GM21528 (cell line): Measurements from ENCODE around the gene CEP104.
"Not testable (repeated sequence)": the region's sequence is repeated elsewhere in the genome, so short reads cannot be mapped to it uniquely, and the experiment has no call there.

ENCODE experiments used
- ATAC-seq: cut with Tn5 transposase; IDR thresholded peaks from one replicate; pipeline ENCODE4 v1.9.1; 2021; ENCODE audit warnings: mild to moderate bottlenecking, moderate library complexity; ENCODE audit not compliant: unreplicated experiment, low FRiP score

Gene CEP104

DNA sequence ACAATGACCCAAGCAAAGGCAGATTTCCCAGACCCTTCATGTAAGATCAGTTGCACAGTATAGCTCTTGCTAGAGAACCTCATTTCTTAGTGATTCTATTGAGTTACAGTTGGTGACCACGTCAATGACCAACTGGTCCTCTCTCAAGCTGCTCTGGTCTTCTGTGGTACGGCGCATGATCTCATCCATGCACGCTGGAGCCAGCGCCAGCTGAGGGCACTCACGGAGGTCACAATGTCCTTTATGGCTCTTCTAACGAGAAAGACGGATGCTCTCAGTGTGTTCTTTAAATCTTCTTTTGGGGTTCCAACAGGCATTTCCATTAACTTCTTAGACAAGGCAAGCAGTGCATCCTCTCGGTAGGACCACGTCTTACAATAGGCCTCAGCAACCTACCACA lies 22.3 kb downstream of the CEP104 start:
- no peak for ATAC-seq

DNA sequence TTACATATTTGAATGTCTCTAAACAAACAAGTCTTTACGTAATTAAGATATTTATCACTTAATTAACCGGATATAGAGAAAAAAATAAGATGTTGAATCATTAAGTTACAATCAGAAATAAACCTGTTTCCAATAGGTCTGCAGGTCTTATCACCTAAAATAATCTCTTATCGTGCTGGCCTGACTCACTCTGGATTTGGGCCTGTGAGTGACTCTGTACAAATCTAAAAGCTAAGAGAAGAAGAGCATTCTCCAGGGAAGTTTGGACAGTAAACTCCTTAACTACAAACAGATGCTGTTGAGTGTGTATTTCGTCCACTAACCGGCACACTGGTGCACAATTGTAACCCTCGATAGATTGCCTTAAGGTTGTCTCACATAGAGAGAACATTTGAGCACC lies 25.3 kb downstream of the CEP104 start:
- no peak for ATAC-seq

DNA sequence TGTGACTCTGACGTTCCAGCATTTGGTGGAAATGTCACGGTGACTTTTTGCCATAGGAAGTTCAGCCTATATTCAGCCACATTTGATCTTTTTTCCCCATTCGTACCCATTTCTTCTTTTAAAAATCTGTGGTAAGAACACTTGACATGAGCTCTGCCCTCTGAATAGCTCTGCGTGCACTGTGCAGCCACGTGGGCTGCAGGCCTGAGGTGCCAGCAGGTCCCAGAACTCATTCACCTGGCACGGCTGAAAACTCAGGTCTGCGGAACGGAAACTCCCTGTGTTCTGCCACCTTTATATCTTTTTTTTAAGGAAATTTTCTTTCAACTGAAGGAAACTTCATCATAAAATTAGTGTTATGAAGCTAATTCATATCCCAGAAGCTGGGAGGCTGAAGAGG lies 28.6 kb downstream of the CEP104 start:
- no peak for ATAC-seq

DNA sequence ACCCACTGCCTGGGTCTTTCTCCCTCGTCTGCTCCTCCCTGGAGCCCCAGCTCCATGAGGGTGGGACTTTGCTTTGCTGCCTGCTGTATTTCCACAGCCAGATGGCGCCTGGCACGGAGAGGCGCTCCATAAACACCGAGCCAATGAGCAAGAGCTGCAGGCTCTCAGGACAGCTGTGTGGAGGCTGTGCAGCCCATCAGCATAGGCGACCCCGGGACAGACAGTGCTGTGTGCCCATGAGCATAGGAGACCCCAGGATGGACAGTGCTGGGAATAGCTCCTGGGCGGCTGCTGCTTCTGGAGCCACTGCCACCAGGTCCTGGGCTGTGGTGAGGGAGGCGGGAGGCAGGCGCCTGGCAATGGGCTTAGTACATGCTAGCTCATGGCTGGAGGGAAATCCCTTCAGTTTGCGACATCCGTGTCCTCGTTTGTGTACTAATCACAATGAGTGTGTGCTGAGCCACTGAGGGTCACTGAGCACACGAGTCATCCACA lies 29.2 kb downstream of the CEP104 start:
- no peak for ATAC-seq

DNA sequence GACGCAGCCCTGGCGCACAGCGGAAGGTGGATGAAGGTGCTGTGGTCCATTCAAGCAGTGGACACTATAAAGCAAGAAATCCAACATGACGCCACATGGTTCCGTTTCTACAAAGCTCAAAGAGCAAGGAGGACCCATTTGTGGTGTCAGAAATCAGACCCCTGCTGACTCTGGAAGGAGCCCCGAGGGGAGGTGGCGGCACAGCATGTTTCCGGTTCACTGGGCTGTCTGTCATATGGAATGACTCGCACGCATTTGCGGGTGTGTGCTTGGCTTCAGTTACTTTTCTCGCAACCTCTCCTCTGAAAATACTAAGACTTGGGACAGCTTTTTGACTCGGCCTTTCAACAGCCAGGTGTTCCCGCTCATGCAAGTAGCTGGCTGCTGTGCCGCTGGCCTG lies 31.7 kb downstream of the CEP104 start:
- no peak for ATAC-seq

DNA sequence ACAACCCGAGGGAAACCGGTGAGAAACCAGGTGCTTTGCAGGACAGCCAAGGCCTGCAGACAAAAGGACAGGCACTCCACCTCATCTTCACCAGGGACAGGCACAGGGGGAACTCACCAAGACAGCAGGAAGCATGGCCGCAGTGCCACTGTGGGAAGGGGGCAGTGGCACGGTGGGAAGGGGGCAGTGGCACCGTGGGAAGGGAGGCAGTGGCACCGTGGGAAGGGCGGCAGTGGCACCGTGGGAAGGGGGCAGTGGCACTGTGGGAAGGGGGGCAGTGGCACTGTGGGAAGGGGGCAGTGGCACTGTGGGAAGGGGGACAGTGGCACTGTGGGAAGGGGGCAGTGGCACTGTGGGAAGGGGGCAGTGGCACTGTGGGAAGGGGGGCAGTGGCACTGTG lies 32.4 kb downstream of the CEP104 start:
- ATAC-seq = no peak

DNA sequence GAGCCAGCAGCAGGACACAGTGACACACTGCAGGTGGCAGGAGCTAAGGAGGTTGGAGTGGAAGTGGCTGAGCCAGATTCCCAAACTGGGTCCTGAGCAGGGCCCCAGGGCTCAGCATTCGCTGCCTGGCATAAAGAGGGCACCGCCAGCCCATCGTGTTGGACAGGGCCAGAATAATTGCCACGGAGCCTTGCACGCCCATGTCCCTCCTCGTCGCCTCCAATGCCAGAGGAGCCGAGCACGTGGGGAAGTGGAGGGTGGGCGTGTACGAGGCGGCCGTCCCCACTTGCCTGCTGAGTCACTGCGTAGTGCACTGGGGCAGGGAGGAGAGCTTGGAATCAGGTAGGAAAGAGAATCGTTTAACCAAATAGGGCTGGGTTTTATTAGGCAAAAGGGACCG lies 34.6 kb downstream of the CEP104 start:
- ATAC-seq = no peak

DNA sequence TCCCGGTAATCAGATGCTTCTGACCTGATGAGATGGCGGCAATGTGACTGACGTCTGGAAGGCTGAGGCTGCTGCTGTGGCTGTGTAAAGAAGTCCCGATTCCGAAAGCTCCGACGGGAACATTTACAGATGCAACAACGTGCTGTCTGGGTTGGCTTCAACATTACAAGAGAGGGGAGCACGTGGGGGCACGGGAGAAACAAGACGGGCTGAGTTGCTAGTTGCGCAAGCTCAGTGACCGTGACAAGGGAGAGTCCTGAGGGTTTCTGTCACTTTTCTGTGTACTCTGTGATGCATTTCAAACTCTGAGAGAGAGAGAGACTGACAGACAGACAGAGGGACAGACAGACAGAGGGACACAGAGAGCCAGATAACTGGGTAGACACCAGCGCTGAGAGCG lies 35.1 kb downstream of the CEP104 start:
- no peak for ATAC-seq

DNA sequence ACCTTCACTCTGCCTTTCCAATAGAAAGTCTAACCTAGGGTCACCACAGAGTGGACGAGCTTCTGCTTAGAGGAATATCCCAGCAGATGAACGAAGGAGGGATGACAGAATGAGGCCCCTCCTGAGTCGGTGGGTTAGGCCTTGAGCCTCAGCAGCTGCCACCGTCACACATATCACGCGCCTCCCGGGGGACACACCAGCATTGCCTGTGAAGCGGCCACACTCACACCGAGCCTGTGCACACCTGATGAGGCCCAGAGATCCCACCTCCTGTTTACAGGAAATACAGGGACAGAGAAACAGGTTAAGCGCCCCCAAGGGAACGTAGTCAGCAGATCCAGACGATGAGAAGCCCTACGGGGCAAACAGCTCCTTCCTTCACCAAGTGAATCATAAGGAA lies 35.6 kb downstream of the CEP104 start:
- no peak for ATAC-seq

DNA sequence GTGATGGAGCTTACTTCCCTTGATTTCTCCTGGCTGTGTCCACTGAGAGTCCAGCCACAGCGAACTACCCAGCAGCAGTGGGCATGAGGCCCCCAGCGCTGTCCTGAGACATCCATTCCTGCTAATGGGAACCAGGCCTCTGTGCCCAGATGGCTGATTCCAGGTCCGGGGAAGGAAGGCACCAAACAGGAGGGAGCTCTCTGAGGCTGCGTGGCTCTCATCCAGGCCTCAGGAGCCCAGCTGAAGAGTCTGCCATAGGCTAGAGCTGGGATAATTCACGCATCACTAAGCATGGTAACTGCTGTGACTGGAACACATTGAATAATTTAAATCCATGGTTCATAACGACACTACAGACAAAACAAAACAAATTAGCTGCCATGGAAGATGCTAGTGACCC lies 36.0 kb downstream of the CEP104 start:
- ATAC-seq = no peak

DNA sequence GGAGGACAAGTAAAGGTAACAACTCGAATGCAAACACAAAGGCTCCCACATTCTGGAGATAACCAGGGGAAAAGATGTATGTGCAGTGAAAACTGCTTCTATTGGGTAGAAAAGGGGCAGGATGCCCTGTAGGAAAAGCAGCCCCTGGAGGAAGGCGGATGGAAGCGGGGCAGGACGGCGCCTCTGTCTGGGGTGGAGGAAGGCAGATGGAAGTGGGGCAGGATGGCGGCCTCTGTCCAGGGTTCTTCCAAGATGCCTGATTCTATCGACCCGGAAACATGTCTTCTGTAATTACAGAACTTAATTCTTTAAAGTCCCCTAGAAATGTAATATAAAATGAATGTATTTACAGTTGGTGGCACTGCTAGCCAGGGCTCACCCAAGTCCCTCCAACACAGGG lies 36.7 kb downstream of the CEP104 start:
- no peak for ATAC-seq

DNA sequence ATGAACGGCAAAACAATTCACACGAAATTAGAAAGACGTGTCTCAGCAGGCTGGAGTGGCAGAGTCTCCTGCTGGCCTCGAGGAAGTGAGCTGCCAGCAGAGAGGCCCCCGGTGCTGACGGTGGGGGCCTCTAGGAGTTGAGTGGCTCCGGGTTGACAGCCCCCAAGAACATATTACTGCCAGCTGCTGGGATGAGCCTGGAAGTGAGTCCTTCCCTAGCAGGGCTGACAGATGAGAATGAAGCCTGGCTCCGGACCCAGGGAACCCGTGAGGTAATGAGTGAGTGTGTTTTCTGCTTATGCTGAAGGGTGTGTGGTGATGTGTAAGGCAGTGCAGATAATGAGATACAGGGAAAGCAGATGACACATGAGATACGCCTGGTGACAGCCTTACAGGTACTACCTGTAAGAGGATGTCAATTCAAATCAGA lies 37.2 kb downstream of the CEP104 start:
- no peak for ATAC-seq

DNA sequence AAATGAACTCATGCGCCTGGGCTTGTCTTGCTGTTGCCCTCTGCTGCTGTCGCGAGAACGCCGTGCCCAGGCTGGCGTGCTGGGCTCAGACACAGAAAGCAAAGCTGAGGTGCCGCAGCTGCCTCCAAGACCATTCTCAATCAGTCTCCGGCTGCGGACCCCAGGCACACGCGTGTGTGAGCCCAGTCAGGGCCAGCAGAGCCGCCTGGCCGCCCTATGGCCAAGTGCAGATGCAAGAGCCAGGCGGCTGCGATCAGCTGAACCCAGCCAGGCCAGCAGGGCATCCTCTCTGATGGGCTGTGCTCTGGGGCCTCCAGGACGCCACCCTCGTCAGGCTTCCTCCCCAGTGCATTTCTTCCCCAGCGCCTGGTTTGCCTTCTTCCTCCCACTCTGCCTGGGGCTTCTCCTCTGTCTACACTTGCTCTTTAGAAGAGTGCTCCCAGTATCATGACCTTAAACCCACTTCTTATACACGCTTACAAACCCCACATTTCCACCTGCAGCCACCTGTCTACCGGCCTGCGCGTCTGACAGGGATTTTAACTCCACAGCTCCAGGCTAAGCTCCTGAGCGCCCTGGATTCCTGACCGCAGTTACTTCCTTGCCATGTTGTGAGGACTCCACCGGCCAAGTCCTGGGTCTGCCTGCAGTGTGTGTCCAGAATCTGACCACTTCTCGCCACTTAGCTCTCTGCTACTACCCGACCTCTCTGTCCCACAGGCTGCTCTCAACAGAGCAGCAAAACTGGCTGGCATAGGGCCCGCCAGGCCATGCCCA lies 39.0 kb downstream of the CEP104 start:
- ATAC-seq = no peak

DNA sequence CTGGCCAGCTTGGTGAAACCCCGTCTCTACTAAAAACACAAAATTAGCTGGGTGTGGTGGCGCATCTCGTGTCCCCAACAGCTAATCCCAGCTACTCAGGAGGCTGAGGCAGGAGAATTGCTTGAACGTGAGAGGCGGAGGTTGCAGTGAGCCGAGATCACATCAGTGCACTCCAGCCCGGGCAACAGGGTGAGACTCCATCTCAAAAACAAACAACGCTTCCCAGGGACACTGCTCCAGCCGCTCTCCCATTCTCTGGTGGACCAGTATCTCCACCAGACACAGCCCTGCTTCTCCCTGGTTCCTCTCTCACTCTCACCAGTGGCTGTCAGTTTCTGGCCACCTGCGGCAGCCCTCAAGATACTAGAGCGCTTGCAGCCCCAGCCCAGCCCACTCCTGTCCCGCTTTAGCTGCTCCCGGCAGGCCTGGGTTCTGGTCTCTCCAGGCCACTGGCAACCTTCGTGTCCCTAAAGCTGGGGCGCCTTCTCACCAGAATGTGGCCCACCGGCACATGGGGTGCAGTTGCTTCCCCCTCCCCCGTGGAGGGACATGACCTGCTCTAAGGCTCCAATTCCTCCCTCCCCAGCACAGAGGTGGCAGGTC lies 39.8 kb downstream of the CEP104 start:
- ATAC-seq = no peak

DNA sequence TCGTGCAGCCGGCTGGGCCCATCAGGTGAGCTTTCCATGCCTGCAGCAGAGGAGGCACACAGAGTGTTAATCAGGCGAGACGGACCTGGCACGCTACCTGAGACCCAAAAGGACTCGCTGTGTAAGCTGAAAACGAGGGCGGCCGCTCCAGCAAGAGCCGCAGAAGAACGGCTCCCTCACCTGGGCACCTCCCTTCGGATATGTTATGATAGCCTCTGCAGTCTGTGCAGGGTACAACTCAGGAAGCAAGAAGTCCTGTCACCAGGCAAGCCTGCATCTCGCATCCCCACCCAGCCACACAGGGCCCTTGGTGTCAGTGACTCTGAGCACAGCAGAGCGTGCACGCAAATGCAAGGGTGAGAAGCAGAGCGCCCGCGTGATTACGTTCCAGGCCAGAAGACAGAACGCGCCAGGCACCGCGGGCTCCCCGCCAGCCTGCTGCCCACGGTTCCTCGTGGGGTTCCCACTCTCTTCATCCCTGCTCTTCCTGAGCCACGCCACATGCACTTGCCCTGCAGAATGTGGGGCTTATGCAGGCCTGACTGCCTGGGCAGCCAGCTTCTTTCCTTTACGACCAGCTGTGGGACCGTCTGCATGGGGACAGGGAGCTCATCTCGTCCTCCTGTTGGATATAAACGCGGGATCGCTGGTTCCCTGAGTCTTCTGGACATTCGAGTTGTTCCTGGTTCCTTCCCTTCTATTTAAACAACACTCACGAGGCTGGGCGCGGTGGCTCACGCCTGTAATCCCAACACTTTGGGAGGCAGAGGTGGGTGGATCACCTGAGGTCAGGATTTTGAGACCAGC lies 40.5 kb downstream of the CEP104 start:
- no peak for ATAC-seq

DNA sequence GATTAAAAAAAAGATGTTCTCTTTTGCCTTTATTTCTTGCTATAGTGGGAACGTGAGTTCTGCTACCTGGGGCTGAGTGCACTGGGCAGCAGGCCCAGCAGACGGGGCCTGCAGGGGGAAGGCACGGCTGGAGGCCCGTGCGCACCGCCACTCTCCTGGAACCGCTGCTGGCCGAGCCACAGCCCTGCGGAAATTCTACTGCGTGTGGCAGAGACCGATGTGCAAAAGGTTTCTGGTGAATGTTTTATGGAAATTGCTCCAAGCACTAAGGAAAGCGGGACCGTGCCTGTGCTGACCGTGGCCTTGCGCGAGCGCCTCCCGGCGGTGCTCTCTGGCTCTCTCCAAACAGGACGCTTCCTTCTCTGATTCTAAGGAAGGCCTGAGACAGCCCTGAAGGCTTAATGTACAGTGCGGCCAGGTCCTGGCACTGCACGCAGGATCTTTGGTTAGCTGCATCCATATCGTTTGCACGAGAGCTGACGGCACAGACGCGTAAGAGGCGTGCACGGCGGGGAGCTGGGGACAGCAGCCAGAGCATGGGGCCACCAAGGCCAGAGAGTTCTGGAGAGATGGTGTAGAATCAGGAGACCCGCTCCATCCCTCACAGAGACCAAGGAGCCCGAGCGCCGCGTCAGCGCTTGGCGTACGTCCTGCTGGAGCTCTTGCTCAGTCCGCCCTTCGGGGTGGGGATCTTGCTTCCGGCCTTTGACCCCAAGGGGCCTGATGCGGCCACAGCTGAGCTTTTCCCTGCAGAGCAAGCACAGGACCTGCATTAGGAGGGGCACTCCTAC lies 42.0 kb downstream of the CEP104 start:
- ATAC-seq = no peak

DNA sequence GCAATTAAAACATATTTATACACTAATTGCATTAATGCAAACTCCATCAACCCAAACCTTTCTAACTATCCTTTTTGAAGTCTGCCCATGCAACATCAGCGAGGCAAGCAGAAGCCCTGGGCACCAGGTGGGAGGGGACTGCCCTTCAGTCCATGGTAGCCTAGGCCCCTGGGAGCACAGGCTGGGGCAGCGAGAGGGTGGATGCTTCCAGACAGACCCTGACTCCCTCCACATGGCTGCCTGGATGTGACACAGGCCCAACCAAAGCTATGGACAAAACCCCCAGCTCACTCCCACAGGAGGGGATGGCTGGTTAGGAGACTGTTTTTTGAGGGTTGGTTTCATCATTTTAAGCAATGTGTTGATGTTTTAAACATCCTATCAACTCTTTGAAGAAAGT lies 42.9 kb downstream of the CEP104 start:
- ATAC-seq = no peak

DNA sequence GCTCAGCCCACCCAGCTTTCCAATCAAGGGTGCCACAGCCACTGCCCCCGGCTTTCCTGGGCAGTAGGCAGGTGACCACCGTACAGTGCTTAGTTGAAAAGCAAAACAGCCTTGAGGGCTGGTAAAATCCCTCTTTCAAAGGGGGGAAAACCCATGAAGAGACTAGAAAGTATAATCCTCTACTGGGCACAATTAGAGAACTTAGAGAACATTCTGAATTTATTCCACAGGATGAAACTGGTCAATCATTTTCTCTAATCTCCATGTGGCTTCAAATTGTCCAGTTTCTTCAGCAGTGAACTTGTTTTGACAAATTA lies 45.5 kb downstream of the CEP104 start:
- ATAC-seq = no peak

DNA sequence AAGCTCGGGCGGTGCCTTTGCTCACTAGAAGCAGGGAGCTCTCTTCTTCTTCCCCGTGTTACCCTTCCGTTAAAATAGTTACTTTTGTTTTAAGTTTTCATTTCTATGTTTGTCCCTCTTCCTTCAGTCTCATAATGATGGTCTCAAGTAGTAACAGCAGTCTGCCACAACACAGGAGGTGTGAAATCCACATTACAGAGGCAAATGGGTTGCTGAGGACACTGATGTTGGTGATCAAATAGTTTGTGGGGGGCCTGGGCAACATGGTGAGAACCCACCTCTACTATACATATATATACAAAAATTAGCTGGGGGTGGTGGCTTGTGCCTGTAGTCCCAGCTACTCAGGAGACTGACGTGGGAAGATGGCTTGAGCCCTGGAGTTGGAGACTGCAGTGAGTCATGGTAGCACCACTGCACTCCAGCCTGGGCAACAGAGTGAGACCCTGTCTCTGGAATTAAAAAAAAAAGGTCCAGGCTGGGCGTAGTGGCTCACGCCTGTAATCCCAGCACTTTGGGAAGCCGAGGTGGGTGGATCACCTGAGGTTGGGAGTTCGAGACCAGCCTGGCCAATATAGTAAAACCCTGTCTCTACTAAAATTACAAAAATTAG lies 46.8 kb downstream of the CEP104 start:
- ATAC-seq = not testable (repeated sequence)

DNA sequence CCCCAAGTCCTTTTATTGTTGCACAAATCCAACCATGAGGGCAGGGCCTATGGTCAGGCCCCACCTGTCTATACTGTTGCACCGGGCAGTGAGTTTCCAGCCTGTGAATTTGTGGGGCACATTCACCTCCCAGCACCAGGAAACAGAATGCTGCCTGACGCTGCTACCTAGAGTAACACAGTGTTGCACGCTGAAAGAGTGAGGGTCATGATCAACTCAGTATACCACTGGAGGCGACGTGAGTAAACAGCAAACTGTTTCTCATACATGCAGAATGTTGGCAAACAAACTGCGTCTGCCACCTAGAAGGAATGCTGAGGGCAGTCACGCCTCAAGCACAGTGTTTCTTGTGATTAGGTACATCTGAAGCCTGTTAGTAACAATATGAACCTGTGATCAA lies 47.3 kb downstream of the CEP104 start:
- no peak for ATAC-seq
